Measurements from ENCODE around the gene ADAMTS16. TPM values are rescaled to one million over a fixed set of nuclear protein-coding genes. Genes with fewer than 3 reads are reported as not detected.

The ADAMTS16 gene
- total RNA-seq, 1 experiment from 2014 or later, result not detected

- TF ChIP-seq, protein P1, sequence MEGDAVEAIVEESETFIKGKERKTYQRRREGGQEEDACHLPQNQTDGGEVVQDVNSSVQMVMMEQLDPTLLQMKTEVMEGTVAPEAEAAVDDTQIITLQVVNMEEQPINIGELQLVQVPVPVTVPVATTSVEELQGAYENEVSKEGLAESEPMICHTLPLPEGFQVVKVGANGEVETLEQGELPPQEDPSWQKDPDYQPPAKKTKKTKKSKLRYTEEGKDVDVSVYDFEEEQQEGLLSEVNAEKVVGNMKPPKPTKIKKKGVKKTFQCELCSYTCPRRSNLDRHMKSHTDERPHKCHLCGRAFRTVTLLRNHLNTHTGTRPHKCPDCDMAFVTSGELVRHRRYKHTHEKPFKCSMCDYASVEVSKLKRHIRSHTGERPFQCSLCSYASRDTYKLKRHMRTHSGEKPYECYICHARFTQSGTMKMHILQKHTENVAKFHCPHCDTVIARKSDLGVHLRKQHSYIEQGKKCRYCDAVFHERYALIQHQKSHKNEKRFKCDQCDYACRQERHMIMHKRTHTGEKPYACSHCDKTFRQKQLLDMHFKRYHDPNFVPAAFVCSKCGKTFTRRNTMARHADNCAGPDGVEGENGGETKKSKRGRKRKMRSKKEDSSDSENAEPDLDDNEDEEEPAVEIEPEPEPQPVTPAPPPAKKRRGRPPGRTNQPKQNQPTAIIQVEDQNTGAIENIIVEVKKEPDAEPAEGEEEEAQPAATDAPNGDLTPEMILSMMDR (IDR thresholded peaks at IDR 0.05; ENCODE audit: unreplicated experiment), result no peak
These were observed 138.8 kb downstream of the ADAMTS16 start for GRCh38 chr5:5278815-5279381.

DNA sequence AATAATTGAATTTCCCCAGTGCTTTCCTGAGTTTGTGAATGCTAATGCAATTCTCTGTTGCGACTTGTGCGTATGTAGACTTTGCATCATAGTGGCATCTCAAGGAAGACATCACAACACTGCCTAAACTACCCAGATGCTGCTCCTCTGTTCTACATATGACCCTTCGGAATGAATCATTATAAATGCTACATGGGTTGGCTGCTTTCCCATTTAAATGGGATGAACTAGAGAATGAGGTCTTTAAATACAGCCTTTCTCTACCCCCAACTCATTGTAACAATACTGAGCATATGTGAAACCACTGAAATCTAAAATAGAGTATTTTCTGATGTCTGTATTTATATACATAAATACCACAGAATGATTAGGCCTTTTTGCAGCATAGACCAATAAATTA is 145.8 kb downstream of the ADAMTS16 start:
- CTCF ChIA-PET, result no interaction called here
- H3K4me1 Mint-ChIP-seq (ENCODE audit: low read depth, unreplicated experiment), result no peaks in the 10 kb centered on the region
- no TSS peak for BruUV-seq (replicated peaks)
- H3K4me3 Mint-ChIP-seq (ENCODE audit: low read depth, unreplicated experiment), result no peak overlapping the region
- H3K27ac Mint-ChIP-seq (ENCODE audit: unreplicated experiment), result no peak overlapping the region
- intact Hi-C loops (cut with micrococcal nuclease; ENCODE audit: unreplicated experiment), result no loop called here
- no peaks in the 10 kb centered on the region for H3K27me3 Mint-ChIP-seq (ENCODE audit: unreplicated experiment)
- no peaks in the 10 kb centered on the region for H3K36me3 Mint-ChIP-seq (ENCODE audit: insufficient read depth, unreplicated experiment)
- peaks cover 7% of the 10 kb centered on the region for H3K9me3 Mint-ChIP-seq (ENCODE audit: low read depth, unreplicated experiment)
- TF ChIP-seq, protein P1 (IDR thresholded peaks at IDR 0.05; ENCODE audit: unreplicated experiment), result no peak
- no peak for DNase-seq

More at GRCh38 chr5:5278815-5279381, 138.8 kb downstream of the ADAMTS16 start:
- peaks cover 8% of the 10 kb centered on the region for H3K9me3 Mint-ChIP-seq (ENCODE audit: low read depth, unreplicated experiment)
- H3K27me3 Mint-ChIP-seq (ENCODE audit: unreplicated experiment), result no peaks in the 10 kb centered on the region
- intact Hi-C loops (cut with micrococcal nuclease; ENCODE audit: unreplicated experiment), result no loop called here
- H3K27ac Mint-ChIP-seq (ENCODE audit: unreplicated experiment), result no peak overlapping the region
- no peak overlapping the region for H3K4me3 Mint-ChIP-seq (ENCODE audit: low read depth, unreplicated experiment)
- DNase-seq, result no peak
- CTCF ChIA-PET, result no interaction called here
- H3K4me1 Mint-ChIP-seq (ENCODE audit: low read depth, unreplicated experiment), result no peaks in the 10 kb centered on the region
- H3K36me3 Mint-ChIP-seq (ENCODE audit: insufficient read depth, unreplicated experiment), result no peaks in the 10 kb centered on the region
- BruUV-seq (replicated peaks), result no TSS peak

DNA sequence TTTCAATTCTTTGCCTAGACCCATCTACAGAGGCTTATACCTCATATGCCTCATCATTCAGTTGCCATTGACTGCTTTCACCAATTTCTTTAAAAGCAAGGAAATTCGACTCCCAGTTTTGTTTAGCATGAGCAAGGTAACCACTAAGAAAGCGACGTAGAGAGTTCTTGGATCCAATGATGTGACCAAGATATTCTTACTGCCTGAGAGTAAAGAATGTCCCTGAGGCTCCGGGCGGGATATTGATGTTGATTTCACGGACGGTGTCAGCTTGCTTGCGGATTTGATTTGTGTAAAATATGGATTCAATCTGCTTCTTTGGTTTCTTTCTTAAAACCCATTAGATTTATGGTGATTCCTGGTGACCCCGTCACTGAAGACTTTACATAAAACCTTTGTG is 147.3 kb downstream of the ADAMTS16 start:
- no peaks in the 10 kb centered on the region for H3K4me1 Mint-ChIP-seq (ENCODE audit: low read depth, unreplicated experiment)
- no TSS peak for BruUV-seq (replicated peaks)
- DNase-seq, result no peak
- H3K27ac Mint-ChIP-seq (ENCODE audit: unreplicated experiment), result no peak overlapping the region
- TF ChIP-seq, protein P1 (IDR thresholded peaks at IDR 0.05; ENCODE audit: unreplicated experiment), result no peak
- peaks cover 7% of the 10 kb centered on the region for H3K9me3 Mint-ChIP-seq (ENCODE audit: low read depth, unreplicated experiment)
- no peaks in the 10 kb centered on the region for H3K27me3 Mint-ChIP-seq (ENCODE audit: unreplicated experiment)
- H3K4me3 Mint-ChIP-seq (ENCODE audit: low read depth, unreplicated experiment), result no peak overlapping the region
- H3K36me3 Mint-ChIP-seq (ENCODE audit: insufficient read depth, unreplicated experiment), result no peaks in the 10 kb centered on the region
- intact Hi-C loops (cut with micrococcal nuclease; ENCODE audit: unreplicated experiment), result no loop called here
- CTCF ChIA-PET, result no interaction called here

- no TSS peak for BruUV-seq (replicated peaks)
- intact Hi-C loops (cut with micrococcal nuclease; ENCODE audit: unreplicated experiment), result no loop called here
- Mint-ChIP-seq H3K4me1 (ENCODE audit: low read depth, unreplicated experiment) (no peaks in the 10 kb centered on the region), H3K9me3 (ENCODE audit: low read depth, unreplicated experiment) (peaks cover 7% of the 10 kb centered on the region), H3K27ac (ENCODE audit: unreplicated experiment) (no peak overlapping the region), H3K27me3 (ENCODE audit: unreplicated experiment) (no peaks in the 10 kb centered on the region), H3K36me3 (ENCODE audit: insufficient read depth, unreplicated experiment) (no peaks in the 10 kb centered on the region), H3K4me3 (ENCODE audit: low read depth, unreplicated experiment) (no peak overlapping the region)
- CTCF ChIA-PET, result no interaction called here
- DNase-seq, result no peak
- TF ChIP-seq, protein P1 (IDR thresholded peaks at IDR 0.05; ENCODE audit: unreplicated experiment), result no peak
These were observed 148.1 kb downstream of the ADAMTS16 start for GRCh38 chr5:5288201-5288600.
